Brain pericyte (primary cell): ENCODE results near the gene ZNF146.
"Not testable (repeated sequence)": the region's sequence is repeated elsewhere in the genome, so short reads cannot be mapped to it uniquely, and the experiment has no call there.

Experiments
- DNase-seq: peaks from one replicate; pipeline ENCODE4 v3.0.0-alpha.2; 2012; ENCODE audit warnings: low read depth, low spot score

Gene ZNF146

DNA sequence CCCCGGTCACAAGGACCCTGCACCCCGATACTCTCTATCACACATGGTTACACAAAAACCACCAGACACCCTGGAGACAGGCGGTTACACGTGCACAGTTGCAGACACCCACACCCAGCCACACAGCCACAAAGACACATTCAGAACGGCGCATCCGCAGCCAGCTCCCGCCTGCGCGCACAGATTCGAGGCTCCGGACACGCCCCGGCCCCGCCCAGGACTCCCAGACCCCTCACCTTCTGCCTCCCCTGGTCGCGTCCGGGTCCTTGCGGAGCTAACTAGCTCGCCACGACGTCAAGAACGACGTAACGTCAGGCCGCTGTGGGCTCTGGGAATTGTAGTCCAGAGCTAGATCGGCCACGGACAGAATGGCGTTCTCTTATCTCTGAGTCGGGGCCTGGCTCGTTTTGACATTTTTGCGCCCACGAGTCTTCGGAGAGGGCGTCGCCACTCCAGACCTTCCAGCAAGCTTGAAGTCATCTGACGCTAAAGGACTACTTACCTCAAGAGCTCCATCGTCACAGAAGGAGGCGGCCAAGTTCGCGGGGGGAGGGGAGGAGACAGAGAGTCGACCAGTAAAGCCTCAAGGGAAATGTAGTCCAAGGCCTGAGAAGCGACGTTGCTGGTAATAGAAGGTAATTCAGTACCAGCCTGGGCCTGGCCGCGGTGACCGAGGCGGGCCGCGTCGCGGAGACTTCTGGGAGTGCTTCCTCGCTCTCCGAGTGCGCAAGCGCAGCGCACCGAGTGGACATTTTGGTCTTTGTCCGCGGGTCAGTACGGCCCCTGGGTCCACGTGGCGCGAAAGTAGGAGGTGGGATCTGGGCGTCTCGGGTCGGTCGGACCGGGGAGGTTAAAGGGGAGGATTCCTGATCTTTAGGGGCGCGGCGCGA, at the start of gene ZNF146, which contains the start of gene ZNF565:
Gene ZNF146, plus strand, starts transcription at position 721 of the 890 bp plus-strand sequence. CDS start 21,335 bp downstream, outside the sequence.
Gene ZNF565, minus strand, starts transcription at position 280 of the 890 bp plus-strand sequence. CDS start 12,680 bp downstream, outside the sequence.
- peak; percentile 96 for DNase-seq

DNA sequence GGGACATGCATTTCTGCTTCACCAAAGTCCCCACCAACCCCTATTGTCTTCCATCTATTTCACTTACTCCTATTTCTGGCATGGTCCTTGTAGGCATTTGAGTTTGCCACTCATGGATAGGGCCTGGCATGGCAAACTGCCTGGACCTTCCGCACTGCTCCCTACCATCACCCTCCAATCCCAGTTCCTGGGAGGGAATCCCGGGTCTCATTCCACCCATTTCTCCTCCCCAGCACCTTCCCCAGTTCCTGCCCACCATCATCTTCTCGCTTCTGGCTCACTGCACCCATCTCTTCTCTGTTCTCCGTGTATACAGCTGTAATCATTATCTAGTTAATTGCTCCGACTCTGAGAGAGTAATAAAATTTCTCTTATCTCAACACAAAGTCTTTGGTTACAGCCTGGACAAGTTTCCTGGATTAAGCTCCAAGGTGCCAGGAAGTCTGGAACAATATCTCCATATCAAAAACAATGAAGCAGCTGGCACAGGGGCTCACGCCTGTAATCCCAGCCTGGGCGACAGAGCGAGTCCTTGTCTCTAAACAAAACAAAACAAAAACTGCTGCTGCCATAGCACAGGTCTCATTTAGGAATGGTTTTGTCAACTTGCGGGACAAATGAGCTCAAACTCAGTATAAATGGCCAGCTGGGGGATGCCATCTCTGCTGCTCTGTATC, 45.7 kb upstream of the ZNF146 start:
- DNase-seq: no peak

DNA sequence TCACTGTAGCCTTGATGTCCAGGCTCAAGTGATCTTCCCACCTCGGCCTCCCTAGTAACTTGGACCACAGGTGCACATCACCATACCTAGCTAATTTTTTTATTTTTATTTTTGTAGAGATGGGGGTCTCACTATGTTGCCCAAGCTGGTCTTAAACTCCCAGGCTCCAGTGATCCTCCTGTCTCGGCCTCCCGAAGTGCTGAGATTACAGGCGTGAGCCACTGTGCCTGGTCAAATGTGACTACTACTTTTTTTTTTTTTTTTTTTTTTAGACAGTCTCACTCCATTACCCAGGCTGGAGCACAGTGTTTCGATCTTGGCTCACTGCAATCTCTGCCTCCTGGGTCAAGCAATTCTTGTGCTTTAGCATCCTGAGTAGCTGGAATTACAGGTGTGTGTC, 42.1 kb upstream of the ZNF146 start:
- no peak for DNase-seq

DNA sequence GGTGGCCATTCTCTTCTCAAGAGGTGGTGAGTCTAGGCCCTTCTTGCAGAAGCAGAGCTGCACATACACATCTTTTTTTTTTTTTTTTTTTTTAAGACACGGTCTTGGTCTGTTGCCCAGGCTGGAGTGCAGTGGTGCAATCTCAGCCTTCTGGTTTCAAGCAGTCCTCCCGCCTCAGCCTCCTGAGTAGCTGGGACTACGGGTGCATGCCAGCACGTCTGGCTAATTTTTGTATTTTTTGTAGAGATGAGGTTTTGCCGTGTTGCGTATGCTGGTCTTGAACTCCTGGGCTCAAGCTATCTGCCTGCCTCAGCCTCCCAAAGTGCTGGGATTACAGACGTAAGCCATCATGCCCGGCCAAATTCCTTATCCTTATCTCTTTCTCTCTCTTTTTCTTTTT, 41.1 kb upstream of the ZNF146 start:
- not testable (repeated sequence) for DNase-seq

DNA sequence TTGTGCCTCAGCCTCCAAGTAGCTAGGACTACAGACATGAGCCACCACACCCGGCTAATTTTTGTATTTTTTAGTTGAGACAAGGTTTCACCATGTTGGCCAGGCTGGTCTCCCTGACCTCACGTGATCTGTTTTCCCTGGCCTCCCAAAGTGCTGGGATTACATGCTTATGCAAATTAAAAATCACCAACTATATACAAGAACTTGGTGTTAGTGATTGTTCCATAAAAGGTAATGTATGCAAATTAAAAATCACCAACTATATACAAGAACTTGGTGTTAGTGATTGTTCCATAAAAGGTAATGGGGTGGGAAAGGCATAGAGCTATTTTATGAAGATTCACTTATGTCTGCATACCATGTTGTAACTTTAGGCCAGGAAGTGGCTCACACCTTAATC, 35.8 kb upstream of the ZNF146 start:
- DNase-seq: not testable (repeated sequence)

DNA sequence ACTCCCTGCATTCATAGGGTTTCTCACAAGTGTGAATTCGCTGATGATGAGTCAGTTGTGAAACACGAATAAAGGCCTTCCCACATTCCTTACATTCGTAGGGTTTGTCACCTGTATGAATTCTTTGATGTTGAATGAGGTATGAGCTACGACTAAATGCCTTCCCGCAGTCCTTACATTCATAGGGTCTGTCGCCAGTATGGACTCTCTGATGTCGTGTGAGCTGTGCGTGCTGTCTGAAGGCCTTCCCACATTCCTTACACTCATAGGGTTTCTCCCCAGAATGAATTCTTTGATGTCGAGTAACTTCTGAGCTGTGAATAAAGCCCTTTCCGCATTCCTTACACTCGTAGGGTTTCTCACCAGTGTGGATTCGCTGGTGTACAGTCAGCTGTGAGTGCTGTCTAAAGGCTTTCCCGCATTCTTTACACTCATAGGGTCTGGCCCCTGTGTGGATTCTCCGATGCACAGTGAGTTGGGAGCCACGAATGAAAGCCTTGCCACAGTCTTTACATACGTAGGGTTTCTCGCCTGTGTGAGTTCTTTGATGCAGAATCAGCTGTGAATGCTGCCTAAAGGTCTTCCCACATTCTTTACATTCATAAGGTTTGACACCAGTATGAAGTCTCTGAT, 32.2 kb upstream of the ZNF146 start:
- no peak for DNase-seq

DNA sequence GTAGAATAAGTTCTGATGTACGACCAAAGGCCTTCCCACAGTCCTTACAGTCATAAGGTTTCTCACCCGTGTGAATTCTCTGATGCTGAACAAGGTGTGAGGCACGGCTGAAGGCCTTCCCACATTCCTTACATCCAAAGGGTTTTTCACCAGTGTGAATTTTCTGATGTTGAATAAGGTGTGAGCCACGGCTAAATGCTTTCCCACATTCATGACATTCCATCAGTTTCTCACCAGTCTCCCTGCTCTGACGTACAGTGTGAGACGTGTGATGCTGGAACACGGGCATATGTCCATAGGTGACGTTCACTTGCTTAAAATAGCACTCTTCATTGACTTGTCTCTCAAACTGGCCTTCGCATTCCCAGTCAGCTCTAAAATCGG, 31.7 kb upstream of the ZNF146 start:
- DNase-seq: no peak

DNA sequence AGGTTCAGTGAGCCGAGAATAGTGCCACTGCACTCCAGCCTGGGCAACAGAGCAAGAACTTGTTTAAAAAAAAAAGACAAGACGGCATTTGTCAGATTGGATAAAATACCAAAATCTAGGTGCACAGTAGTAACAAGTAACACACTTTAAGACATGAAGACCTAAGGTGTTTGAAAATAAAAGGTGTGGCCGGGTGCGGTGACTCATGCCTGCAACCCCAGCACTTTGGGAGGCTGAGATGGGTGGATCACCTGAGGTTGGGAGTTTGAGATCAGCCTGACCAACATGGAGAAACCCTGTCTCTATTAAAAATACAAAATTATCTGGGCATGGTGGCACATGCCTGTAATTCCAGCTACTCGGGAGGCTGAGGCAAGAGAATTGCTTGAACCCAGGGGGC, 28.2 kb upstream of the ZNF146 start:
- DNase-seq: not testable (repeated sequence)

DNA sequence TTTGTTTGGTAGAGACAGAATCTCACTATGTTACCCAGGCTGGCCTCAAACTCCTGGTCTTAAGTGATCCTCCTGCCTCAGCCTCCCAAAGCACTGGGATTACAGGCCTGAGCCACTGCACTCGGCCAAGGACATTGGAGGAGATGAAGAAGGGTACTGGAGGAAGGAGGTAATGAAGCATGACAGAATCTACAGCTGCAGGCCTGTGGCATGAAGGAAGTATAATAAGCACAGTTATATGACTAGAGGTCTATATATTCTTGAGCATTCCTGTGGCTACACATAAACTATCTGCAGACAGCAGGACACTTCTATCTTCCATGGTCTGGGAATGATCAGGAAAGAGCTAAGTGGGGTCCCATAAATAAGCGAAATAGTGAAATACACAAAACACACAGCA, 18.7 kb upstream of the ZNF146 start:
- DNase-seq: no peak

DNA sequence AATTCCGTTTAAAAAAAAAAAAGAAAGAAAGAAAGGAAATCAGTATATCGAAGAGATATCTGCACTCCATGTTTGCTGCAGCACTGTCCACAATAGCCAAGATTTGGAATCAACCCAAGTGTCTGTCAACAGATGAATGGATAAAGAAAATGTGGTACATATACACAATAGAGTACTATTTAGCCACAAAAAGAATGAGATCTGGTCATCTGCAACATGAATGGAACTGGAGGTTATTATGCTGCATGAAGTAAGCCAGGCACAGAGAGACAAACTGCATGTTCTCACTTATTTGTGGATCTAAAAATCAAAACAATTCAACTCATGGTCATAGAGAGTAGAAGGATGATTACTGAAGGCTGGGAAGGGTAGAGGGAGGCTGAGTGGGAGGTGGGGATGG, 16.8 kb upstream of the ZNF146 start:
- DNase-seq: no peak

DNA sequence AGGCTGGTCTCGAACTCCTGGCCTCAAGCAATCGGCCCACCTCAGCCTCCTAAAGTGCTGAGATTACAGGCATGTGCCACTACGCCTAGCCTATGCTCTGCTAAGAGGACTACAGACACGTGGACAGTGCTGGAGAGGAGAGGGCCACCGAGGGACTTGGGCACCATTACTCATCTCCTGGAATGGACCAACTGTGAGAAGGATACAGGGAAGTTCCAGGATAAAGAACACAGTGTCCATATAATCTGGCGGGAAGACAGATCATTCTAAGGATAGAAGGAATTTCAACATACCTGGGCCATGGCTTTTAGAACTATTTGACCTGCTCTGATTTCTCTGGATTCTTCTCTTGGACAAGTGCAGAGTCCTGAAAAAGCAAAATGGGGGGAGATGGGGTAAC, 13.2 kb upstream of the ZNF146 start:
- no peak for DNase-seq

DNA sequence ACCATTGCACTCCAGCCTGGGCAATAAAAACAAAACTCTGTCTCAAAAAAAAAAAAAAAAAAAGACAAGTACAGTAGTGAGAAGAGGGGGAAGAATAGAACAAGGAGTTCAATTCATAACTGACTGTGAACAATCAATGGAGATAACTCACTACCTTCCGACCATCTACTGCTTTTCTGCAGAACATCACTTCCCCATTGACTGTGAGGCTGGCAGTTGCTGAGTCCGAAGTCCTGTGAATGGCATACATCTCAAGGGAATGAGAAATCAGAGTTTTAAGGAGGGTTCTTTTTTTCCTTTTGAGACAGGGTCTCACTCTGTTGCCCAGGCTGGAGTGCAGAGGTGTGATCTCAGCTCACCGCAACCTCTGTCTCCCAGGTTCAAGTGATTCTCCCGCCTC, 11.6 kb upstream of the ZNF146 start:
- DNase-seq: no peak

DNA sequence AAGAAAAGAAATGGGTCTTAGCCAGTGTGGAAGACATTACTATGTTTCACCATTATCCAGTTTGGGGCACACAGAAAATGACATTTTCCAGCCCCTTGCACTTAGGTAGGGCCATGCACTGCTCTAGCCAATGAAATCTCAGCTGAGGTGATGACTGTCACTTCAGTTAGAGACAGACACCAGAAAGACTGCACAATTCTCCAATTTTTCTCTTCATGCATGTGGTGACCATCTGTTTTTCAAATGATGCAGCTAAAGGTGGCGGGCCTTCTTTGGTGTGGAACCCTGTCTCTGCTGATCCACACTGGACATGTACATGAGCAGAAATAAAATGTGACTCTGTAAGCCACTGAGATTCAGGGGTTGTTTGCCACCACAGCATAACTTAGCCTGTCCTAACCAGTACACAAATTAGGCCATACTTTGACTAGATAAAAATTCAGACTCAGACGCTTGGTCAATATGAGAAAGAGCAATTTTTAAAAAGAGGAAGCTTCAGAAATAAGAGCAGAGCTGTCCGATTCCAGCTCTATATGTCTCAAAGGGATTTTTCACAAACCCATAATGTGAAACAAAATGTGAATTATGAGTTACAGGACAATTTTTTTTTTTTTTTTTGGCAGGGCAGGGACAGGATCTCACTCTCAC, 7.2 kb upstream of the ZNF146 start:
- no peak for DNase-seq

DNA sequence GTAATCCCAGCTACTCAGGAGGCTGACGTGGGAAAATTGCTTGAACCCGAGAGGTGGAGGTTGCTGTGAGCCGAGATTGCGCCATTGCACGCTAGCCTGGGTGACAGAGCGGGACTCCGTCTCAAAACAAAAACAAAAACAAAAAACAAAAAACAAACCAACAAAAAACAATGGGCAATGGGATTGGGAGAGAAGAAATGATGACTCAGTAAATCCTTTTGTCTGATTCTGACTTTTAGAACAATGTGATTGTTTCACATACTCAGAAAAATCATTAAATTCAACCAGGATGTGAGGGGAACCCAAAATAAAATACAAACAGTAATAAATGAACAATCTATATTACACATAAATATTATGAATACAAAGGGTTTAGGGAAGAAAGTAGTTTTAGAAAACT, 5.5 kb upstream of the ZNF146 start:
- no peak for DNase-seq

DNA sequence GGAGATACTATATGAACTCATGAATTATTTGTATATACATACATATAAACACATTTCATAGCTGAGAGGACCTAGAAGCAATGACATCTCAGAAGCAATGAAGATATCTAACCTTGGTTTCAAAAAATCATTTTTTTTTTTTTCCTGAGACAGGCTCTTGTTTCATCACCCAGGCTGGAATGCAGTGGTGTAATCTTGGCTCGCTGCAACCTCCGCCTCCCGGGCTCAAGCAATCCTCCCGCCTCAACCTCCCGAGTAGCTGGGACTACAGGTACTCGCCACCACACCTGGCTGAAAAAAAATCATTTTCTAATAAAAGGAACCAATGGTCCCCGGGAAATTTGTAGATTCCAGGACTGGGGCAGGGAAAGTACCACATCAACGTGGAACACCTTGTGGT, 4.4 kb upstream of the ZNF146 start:
- DNase-seq: no peak

DNA sequence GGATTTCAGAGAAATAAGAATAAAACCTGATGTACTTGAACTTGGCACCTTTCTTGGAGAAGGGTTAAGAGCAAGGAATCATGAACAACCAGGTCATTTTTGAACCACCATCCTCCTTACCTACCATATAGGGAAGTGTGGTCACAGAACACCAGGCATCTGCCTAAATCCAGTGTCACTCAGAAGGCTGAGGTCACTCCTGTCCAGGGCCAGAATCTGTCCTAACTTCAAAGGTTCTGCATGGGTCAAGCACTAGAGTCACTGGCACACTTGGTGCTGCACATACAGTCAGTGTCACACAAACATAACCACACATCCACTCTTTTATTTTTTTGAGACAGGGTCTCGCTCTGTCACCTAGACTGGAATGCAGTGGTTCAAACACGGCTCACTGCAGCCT, 2.0 kb upstream of the ZNF146 start:
- DNase-seq: no peak

DNA sequence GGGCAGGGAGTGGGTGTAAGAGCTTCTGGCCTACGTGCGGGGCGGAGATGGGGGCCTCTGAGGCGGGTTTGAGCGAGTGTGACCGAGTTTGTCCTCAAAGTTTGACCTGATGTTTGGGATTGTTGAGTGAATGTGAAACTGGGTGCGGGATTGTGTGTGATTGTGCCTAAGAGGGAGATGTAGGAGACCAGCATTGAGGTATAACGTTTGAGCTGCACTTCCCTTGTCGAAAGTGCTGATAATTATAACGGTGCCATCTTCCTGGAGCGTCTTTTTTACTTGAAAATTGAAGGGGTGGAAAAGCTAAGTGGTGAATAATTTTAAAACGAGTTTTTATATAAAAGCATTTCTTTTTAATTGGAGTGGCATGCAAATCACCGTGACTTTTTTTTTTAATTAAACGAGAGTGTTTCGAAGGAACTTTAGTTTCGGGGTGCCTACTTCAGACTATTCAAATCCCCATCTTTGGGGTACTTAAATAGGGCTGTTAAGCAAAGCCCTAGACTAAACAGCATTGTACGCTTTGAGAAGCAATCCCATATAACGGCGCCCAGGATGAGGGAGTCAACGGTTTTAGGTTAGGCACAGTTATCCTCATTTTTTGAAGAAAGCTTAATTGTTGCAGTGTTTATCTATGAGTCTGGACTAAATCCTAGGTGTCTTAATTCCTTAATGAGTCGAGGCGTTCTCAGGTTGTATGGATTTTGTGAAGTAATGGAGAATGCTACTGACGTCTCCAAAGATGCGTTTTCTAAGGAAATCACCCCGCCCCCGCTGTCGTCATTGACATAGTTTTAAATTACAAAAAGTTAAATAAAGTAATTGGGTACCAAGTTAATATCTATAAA, 594 bp downstream of the ZNF146 start:
- DNase-seq: no peak

DNA sequence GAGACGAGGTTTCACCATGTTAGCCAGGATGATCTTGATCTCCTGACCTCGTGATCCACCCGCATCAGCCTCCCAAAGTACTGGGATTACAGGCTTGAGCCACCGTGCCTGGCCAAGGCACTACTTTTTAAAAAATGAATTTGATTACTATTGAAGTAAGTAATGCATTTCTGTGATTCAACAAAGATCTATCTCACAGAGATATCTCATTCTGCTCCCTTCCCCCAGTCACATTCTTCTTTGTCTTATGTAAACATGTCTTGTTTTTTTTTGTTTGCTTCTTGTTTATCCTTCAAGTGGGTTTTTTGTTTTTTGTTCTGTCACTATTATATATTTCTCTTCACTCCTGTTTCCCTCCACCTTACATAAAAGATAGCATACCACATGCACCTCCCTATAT, 6.6 kb downstream of the ZNF146 start:
- DNase-seq: no peak

DNA sequence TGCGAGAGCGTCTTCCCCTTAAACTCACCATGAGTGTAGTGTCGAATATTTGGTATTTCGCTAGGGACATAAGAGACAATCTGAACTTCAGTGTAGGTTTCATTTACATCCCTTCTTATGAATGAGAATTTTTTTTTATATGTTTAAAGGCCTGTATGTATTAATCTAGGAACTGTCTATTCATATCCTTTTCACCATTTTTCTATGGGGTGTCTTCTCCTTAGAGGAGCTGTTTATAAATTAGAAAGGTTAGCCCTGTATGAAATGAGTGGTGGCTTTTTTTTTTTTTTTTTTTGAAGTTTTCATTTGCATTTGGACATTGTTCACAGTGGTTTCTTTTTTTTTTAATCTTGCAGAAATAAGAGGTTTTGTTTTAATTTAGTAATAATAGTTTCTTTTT, 7.6 kb downstream of the ZNF146 start:
- no peak for DNase-seq

DNA sequence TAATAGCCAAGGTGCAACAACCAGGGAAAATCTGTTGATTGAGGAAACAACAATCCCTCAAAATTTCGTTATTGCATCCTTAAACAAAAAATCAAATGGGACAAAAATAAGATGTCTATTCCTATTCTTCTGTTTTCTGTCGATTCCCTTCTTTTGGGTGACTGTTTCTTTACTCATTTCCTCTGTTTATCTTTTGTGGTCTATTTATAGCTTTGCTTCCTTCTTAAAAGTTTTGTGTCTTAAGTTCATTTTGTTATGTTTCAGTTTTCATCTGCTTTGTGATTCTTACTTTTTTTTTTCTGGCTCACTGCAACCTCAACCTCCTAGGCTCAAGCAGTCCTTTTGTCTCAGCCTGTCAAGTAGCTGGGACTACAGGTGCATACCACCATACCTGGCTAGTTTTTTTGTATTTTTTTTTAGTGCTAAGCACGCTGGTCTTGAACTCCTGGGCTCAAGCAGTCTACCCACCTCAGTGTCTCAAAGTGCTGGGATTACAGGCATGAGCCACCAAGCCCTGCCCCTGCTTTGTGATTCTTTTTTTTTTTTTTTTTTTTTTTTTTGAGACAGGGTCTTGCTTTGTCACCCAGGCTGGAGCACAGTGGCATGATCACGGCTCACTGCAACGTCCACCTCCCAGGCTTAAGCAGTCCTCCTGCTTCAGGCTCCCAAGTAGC, 10.4 kb downstream of the ZNF146 start:
- DNase-seq: no peak
